ENCODE data around the gene SNX10.

- TF ChIP-seq, protein P1, sequence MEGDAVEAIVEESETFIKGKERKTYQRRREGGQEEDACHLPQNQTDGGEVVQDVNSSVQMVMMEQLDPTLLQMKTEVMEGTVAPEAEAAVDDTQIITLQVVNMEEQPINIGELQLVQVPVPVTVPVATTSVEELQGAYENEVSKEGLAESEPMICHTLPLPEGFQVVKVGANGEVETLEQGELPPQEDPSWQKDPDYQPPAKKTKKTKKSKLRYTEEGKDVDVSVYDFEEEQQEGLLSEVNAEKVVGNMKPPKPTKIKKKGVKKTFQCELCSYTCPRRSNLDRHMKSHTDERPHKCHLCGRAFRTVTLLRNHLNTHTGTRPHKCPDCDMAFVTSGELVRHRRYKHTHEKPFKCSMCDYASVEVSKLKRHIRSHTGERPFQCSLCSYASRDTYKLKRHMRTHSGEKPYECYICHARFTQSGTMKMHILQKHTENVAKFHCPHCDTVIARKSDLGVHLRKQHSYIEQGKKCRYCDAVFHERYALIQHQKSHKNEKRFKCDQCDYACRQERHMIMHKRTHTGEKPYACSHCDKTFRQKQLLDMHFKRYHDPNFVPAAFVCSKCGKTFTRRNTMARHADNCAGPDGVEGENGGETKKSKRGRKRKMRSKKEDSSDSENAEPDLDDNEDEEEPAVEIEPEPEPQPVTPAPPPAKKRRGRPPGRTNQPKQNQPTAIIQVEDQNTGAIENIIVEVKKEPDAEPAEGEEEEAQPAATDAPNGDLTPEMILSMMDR (IDR thresholded peaks at IDR 0.05; ENCODE audit: low read depth, low read length, poor library complexity, severe bottlenecking) = no peak
- TF ChIP-seq EZH2phosphoT487 (IDR thresholded peaks at IDR 0.05; ENCODE audit: borderline replicate concordance, low read length) = no peak
Observed at GRCh38 chr7:26275213-26275612, 16.4 kb upstream of the SNX10 start.

All from DOHH2 (cell line).